ENCODE data around the gene UBE3D.

- no peak for TF ChIP-seq POLR2A (IDR thresholded peaks at IDR 0.05)
- no peak for TF ChIP-seq CTCF (IDR thresholded peaks at IDR 0.05 in 4 of 5, conservative IDR thresholded peaks at IDR 0.05 in 1 of 5)
Observed at GRCh38 chr6:82996156-82996555, 69.5 kb downstream of the UBE3D start.
